Endometrium (tissue), 2 donors: Measurements from ENCODE around the gene HNRNPA2B1.
A peak's percentile ranks its signal among the peaks of the same experiment; 100 is the strongest.
"Not testable (repeated sequence)": the region's sequence is repeated elsewhere in the genome, so short reads cannot be mapped to it uniquely, and the experiment has no call there.

ENCODE experiments used
- FAIRE-seq: peaks from 2 replicates; lab custom pipeline; 2012; peaks lifted over from hg19 to GRCh38; lab: Jason Lieb, UNC
- donor health status: control.
- donor health status: control.

The HNRNPA2B1 gene

GRCh38 chr7:26198133-26198780, 2.3 kb downstream of the HNRNPA2B1 start:
- FAIRE-seq: peak; percentile 89

- no peak for FAIRE-seq
Measured at GRCh38 chr7:26197153-26198115, 3.1 kb downstream of the HNRNPA2B1 start.

GRCh38 chr7:26195867-26196657, 4.5 kb downstream of the HNRNPA2B1 start:
- FAIRE-seq: no peak

GRCh38 chr7:26195182-26195581, 5.4 kb downstream of the HNRNPA2B1 start:
- no peak for FAIRE-seq

- FAIRE-seq: not testable (repeated sequence)
Measured at GRCh38 chr7:26194764-26195163, 5.8 kb downstream of the HNRNPA2B1 start.

GRCh38 chr7:26193432-26194207, 6.9 kb downstream of the HNRNPA2B1 start:
- FAIRE-seq: no peak

- no peak for FAIRE-seq
Measured at GRCh38 chr7:26192485-26193087, 8.0 kb downstream of the HNRNPA2B1 start.

GRCh38 chr7:26191974-26192479, 8.5 kb downstream of the HNRNPA2B1 start:
- no peak for FAIRE-seq

GRCh38 chr7:26191233-26191973, 9.1 kb downstream of the HNRNPA2B1 start:
- no peak for FAIRE-seq

GRCh38 chr7:26190417-26190869, 10.1 kb downstream of the HNRNPA2B1 start:
- FAIRE-seq: no peak

- FAIRE-seq: no peak
Measured at GRCh38 chr7:26189697-26190096, 10.8 kb downstream of the HNRNPA2B1 start.

- no peak for FAIRE-seq
Measured at GRCh38 chr7:26188957-26189541, 11.5 kb downstream of the HNRNPA2B1 start.

- FAIRE-seq: no peak
Measured at GRCh38 chr7:26188206-26188956, 12.2 kb downstream of the HNRNPA2B1 start.

GRCh38 chr7:26187380-26188205, 13.0 kb downstream of the HNRNPA2B1 start:
- no peak for FAIRE-seq

GRCh38 chr7:26186364-26187311, 13.9 kb downstream of the HNRNPA2B1 start:
- no peak for FAIRE-seq

GRCh38 chr7:26185844-26186180, 14.7 kb downstream of the HNRNPA2B1 start:
- no peak for FAIRE-seq
